A549 (cell line): ENCODE data around the gene DTHD1.

ENCODE experiments used
- CTCF ChIP-seq: fragments of >200 bp; sonication (Bioruptor Twin); formaldehyde crosslinking; IDR thresholded peaks from 3 replicates; pipeline ENCODE4 v1.5.1; 2016
- EP300 ChIP-seq, 2 experiments: fragments of >200 bp; sonication (Bioruptor Twin); formaldehyde crosslinking; IDR thresholded peaks; 2 replicates in 1 of 2; 3 replicates in 1 of 2; pipeline ENCODE4 v1.6.1; 2016 to 2017
- POLR2A ChIP-seq: IDR thresholded peaks from 2 replicates; pipeline ENCODE4 v1.6.1; 2012; ENCODE audit warnings: mild to moderate bottlenecking, low read length
- USF2 ChIP-seq: fragments of 450-650 bp; IDR thresholded peaks from 2 replicates; pipeline ENCODE4 v1.6.1; 2014; ENCODE audit warnings: antibody characterized with exemption

GRCh38 chr4:36269101-36269500, 12.3 kb upstream of the DTHD1 start:
- no peak for TF ChIP-seq CTCF
- TF ChIP-seq EP300 (IDR thresholded peaks at IDR 0.05), result no peak
- no peak for TF ChIP-seq POLR2A
- TF ChIP-seq USF2, result no peak
